HK-2 (cell line): ENCODE results near the gene ST6GALNAC5.
A peak's percentile ranks its signal among the peaks of the same experiment; 100 is the strongest.
"Not testable (repeated sequence)": the region's sequence is repeated elsewhere in the genome, so short reads cannot be mapped to it uniquely, and the experiment has no call there.

ENCODE experiments used
- DNase-seq: peaks from one replicate; pipeline ENCODE4 v3.0.0-alpha.2; 2018; ENCODE audit not compliant: unreplicated experiment

ST6GALNAC5 gene

DNA sequence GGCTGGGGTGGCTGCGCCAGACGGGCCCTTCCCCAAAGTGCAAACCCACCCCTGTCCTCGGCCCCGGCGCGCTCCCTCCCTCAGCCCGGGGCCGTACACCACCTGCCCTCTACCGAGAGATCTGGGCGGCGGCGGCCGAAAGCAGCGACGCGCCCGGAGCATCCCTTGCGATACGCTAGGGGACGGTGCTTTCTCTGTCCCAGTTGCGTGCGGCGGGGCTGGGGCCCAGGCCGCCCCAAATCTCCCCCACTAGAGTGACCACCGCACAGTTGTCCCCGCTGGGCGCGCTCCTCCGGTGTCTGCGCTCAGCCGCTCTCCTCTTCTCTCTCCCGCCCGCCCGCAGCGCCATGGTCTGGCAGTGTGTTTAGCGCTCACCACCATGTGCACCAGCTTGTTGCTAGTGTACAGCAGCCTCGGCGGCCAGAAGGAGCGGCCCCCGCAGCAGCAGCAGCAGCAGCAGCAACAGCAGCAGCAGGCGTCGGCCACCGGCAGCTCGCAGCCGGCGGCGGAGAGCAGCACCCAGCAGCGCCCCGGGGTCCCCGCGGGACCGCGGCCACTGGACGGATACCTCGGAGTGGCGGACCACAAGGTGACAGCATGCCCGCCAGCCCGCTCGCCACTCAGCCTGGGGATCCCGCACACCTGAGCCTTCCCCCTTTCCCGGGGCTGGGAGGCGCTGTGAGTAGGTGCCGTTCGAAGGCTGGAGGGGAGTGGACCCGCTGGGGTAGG, 1.0 kb downstream of the ST6GALNAC5 start:
- no peak for DNase-seq

GRCh38 chr1:76868916-76869315, 1.6 kb downstream of the ST6GALNAC5 start:
- no peak for DNase-seq

DNA sequence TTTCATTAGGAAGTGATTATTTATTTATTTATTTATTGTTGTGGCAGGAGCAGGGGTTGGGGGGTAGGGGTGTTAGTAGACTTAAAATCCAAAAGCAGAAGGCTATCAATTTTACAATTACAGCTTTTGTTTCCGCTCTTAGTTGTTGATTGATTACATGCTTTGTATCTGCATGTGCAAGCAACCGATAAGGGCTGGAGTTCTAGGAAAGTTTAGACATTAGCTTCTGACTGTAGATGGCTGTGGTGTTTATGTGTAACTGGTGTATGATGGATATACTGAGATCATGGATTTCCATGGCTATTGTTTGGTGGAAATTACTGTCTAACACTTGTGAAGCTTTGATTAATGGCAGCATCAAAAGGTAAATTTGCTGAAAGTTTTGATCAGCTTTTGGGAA, 2.8 kb downstream of the ST6GALNAC5 start:
- no peak for DNase-seq

GRCh38 chr1:76871355-76871974, 4.2 kb downstream of the ST6GALNAC5 start:
- no peak for DNase-seq

GRCh38 chr1:76872944-76873343, 5.7 kb downstream of the ST6GALNAC5 start:
- no peak for DNase-seq

DNA sequence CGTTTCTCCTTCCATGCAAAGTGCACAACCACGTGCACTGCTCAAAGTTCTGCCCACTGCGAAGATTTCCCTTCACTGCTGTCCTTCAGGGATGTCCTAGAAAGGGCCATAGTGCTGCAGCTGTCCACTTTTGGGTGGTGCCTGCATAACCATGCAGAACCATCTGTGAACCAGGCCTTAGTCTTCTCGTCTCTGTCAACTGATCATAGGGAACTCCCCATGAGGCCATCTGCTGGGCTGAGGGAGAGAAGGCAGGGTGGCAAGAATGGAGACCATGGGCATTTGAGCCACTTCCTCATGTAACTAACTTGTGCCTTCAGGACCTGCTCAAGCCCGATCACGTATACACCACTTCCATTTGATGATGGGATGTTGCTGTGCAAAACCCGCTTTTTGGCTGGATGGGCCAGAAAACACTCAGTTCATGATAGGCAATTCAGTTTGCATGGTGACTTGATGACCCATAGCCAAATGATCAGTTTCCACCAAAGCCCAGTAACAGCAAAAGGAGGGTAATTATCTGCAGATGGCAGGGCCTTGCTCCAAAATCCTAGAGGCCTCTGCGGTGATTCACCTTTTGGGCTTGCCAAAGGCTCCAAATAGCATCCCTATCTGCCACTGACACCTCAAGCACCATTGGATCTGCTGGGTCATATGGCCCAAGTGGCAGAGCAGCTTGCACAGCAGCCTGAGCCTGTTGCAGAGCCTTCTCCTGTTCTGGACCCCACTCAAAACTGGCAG, 9.5 kb downstream of the ST6GALNAC5 start:
- no peak for DNase-seq

DNA sequence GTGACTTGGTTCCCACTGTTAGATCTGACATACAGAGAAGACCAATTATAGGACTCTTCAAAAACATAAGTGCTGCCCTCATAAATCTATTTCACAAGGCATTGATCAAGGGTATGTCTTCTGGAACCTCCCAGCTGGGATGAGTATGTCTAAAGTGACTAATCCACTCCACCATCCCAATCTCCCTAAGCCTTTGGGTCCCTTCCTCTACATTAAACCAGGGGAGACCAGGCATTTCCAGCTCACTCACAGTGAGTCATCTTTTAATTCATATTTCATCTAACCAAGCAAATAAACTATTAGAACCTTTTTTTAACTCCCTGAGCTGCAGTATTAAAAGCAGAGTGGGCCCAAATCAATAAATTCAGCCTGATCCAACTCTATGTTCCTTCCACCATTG, 11.7 kb downstream of the ST6GALNAC5 start:
- not testable (repeated sequence) for DNase-seq

DNA sequence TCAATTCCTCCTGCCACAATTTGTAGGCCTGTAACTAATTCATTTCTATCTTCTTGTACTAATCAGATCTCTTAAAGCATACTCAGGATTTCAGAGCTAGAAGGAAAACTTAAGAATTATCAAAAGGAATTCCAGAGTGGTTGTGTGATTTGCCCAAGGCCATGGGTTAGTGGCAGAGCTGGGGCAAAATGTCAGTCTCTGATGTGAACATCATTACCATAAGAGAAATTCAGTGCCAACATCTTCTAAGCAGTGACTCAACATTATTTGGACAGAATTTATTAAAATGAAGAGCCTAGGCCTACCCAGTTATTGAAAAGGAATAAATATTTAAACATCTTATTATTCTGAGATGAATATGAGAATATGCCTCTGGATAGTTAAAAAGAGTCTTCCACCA, 14.5 kb downstream of the ST6GALNAC5 start:
- DNase-seq = no peak

DNA sequence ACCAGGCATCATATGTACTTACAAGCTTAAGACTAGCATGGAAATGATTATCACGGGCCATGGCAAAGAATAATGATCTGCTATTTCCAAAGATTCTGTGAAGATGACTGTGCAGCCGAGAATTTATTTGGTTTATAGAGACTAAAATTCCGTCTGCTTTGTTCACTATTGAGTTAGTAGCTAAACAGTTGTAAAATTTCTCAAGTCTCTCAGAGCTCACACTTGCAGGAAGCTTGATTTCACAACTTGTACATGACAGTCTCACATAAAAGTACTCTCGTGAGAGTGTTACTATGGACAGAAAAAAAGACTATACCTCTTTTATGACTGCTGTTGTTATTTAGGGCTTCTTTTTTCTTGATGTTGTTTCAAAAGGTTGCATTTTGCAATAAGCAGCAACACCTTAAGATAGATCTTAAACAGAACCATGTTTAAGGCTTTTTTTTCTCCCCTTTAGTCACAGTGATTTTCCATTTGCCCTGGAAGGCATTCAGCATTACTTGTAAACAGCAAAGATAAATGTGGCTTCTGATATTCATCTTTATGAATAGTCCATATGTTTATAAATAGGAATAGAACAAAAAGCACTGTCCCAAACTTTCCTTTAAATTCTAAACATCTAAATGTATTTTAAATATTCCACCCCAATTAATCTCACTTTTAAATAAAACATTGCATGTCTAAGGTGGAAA, 24.8 kb downstream of the ST6GALNAC5 start:
- DNase-seq = no peak

- DNase-seq = no peak
Observed at GRCh38 chr1:76892675-76893074, 25.4 kb downstream of the ST6GALNAC5 start.

- DNase-seq = peak; percentile 58
Observed at GRCh38 chr1:76901158-76901767, 34.0 kb downstream of the ST6GALNAC5 start.

DNA sequence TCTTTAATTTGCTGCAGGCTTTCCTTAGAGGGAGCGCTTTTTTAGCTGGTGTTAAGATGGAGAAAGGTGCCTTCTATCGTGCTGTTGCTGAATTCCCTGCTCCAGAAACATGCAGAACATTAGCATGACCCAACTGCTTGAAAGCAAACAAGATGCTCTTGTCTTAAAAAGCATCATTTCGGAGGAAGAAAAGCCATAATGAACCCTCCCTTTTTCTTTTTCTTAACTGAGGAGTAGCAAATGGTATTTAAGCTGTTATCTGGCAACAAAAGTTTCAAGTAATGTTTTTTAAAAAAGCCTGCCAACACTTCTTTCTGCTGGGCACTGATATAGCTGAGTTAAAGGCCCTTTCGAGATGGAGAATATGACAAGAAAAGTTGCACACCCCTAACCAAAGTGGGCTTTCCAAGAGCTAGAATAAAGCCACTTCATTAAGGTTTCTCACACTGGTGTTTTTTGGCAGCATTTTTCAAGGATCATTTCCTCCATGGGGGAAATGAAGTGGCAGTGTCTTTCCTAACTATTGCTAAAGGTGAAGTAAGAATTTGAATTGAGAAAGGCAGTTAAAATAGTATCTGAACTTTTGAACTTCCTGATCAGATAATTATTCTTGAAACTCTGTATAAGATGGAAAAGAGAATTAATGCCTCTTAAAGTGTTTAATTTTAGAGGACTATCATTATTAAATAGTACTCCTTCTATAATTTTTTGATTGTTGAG, 38.8 kb downstream of the ST6GALNAC5 start:
- no peak for DNase-seq

GRCh38 chr1:76909311-76909710, 42.0 kb downstream of the ST6GALNAC5 start:
- DNase-seq = no peak

- DNase-seq = no peak
Observed at GRCh38 chr1:76919085-76919484, 51.8 kb downstream of the ST6GALNAC5 start.

DNA sequence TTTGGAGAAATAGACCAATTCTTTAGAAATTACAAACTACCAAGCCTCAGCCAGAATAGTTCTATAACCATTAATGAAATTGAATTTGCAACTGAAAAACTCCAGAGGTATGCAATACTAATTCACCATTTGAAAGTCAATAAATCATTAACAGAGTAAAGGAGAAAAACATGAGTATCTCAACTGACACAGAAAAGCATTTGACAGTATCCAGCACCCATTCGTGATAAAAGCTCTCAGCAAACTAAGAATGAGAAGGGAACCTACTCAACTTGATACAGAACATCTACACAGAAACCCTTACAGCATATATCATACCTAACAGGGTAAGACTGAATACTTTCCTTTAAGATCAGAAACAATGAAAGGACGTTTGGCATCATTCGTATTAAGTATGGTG, 54.3 kb downstream of the ST6GALNAC5 start:
- no peak for DNase-seq

- DNase-seq = no peak
Observed at GRCh38 chr1:76925825-76926224, 58.5 kb downstream of the ST6GALNAC5 start.

DNA sequence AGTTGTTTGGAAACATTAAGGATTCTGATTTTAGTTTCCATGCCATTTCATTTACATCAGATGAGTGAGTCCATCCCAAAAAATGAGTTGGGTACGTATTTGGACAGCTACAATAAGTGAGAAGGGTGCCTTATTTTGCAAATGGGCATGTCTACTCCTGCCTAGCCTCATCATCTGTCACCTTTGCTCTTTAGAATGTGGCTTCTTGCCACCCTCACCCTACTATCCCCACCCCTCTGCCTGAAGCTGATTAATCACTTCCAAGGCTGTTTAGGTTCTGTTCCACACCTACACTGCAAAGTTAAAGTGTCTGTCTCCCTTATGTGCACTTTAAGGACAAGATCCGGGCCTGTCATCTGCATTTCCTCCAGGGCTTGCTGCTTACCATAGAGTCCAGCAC, 61.2 kb downstream of the ST6GALNAC5 start:
- DNase-seq = no peak

- DNase-seq = no peak
Observed at GRCh38 chr1:76929136-76929535, 61.9 kb downstream of the ST6GALNAC5 start.

- DNase-seq = no peak
Observed at GRCh38 chr1:76933847-76934815, 66.9 kb downstream of the ST6GALNAC5 start.

DNA sequence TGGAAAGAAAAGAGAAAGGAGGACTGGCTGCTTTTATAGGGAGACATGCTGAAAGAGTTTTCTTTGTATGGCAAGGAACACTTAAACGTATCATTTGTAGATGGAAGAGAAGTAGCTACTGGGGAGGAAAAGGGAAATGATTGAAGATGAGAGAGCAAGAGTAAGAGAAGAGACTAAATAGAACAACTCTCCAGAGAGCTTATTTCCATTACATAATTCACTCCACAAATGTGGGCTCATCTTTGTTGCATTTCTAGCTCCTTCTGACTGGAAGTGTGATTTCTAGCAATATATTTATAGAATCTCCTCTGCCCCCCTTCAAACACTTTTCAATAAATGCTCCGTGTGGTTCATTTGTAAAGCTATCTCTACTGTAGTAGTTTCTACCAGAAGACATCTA, 71.0 kb downstream of the ST6GALNAC5 start:
- DNase-seq = no peak
